Cardiac muscle cell (in vitro differentiated cells and primary cell): ENCODE results near the gene TKTL1. TPM values are rescaled to one million over a fixed set of nuclear protein-coding genes. Genes with fewer than 3 reads are reported as not detected.
A peak's percentile ranks its signal among the peaks of the same experiment; 100 is the strongest.

Experiments
- DNase-seq, 2 donors: peaks; one replicate each; pipeline versions ENCODE4 v3.0.0 to v3.0.0-alpha.2; 2010 to 2017; ENCODE audit warnings: low read depth in 1 of 2, low spot score in 1 of 2
- H3K27ac ChIP-seq: fragments of 200-600 bp; sonication (generic); 2 replicates; pipeline ENCODE4 v1.5.1; 2016
- H3K27me3 ChIP-seq: fragments of 200-600 bp; sonication (generic); 2 replicates; pipeline ENCODE4 v1.6.0; 2016; ENCODE audit warnings: control low read depth
- H3K36me3 ChIP-seq: fragments of 200-600 bp; sonication (generic); 2 replicates; pipeline ENCODE4 v1.5.1; 2016; ENCODE audit warnings: control low read depth
- H3K4me1 ChIP-seq: fragments of 200-600 bp; sonication (generic); 2 replicates; pipeline ENCODE4 v1.8.1; 2017; ENCODE audit warnings: low read depth, mild to moderate bottlenecking, mixed run types
- H3K4me3 ChIP-seq: fragments of 200-600 bp; sonication (generic); 2 replicates; pipeline ENCODE4 v1.5.1; 2016; ENCODE audit warnings: mild to moderate bottlenecking
- H3K9me3 ChIP-seq: fragments of 200-600 bp; sonication (generic); 2 replicates; pipeline ENCODE4 v1.5.1; 2017; ENCODE audit warnings: low read depth, mild to moderate bottlenecking, control low read depth
- CTCF ChIP-seq: IDR thresholded peaks from 2 replicates; pipeline ENCODE4 v1.5.1; 2012; ENCODE audit warnings: low read depth, mild to moderate bottlenecking, low read length
- polyA plus RNA-seq: library from polyadenylated mRNA; unstranded; fragments of >200 nt; fragmentation: Nextera tagmentation; extraction: Ambion mirVana; gene quantifications from 2 replicates; pipeline ENCODE4 v1.2.1, GENCODE V29; 2016
- total RNA-seq: library from RNA; depleted of rRNA; stranded (reverse); fragments of >200 nt; gene quantifications from 2 replicates; pipeline ENCODE4 v1.2.3, GENCODE V29; 2016

The TKTL1 gene
- total and polyA plus RNA-seq, 2 experiments from 2014 or later, result not detected

GRCh38 chrX:154310616-154311536 lies 15.3 kb downstream of the TKTL1 start:
- Histone ChIP-seq H3K27ac (no peak overlapping the region), H3K9me3 (no peaks in the 10 kb centered on the region), H3K27me3 (no peaks in the 10 kb centered on the region), H3K4me1 (no peaks in the 10 kb centered on the region), H3K4me3 (no peak overlapping the region), H3K36me3 (no peaks in the 10 kb centered on the region)
- no peak for DNase-seq
- TF ChIP-seq CTCF, result no peak

DNA sequence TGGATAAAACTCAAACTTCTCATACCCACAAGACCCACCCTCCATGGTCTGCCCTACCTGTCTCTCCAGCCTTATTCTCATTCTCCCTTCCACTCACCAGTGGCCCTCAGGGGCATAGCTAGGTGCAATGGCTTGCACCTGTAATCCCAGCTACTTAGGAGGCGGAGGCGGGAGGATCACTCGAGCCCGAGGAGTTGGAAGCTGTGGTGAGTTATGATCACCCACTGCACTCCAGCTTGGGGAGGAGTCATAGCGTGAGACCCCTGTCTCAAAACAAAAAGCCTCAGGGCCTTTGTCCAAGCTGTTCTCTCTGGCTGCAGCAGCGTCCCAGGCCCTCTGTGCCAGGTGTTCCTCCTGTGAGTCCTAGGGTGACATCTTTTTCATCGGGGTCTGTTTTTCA lies 16.5 kb downstream of the TKTL1 start:
- Histone ChIP-seq H3K4me3 (no peak overlapping the region), H3K4me1 (no peaks in the 10 kb centered on the region), H3K36me3 (no peaks in the 10 kb centered on the region), H3K27me3 (no peaks in the 10 kb centered on the region), H3K9me3 (no peaks in the 10 kb centered on the region), H3K27ac (no peak overlapping the region)
- TF ChIP-seq CTCF, result no peak
- no peak for DNase-seq

GRCh38 chrX:154313147-154313546 lies 17.6 kb downstream of the TKTL1 start:
- no peak for TF ChIP-seq CTCF
- no peak for DNase-seq

DNA sequence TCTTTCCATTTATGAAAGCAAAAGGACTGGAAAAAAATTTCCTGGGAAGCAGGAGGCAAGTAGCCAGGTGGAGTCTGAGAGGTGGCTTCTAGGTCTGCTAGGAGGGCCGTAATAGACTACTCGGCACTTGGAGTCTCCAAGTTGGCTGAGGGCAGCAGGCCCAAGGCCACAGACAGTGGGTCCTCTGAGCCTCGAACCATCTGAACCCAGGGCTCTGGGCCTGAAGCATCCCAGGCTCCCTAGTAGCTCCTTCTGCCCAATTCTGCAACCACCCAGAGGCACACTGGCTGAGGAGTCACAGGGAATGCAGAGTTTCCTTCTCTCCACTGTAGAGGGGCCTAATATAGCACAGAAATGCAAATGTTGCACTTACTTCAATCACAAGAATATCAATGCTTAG lies 19.8 kb downstream of the TKTL1 start:
- no peak for TF ChIP-seq CTCF
- Histone ChIP-seq H3K27me3 (no peaks in the 10 kb centered on the region), H3K4me3 (no peak overlapping the region), H3K36me3 (no peaks in the 10 kb centered on the region), H3K27ac (no peak overlapping the region), H3K4me1 (no peaks in the 10 kb centered on the region), H3K9me3 (no peaks in the 10 kb centered on the region)
- no peak for DNase-seq

More at GRCh38 chrX:154313147-154313546, 17.6 kb downstream of the TKTL1 start:
- H3K4me1 ChIP-seq, result no peaks in the 10 kb centered on the region
- no peaks in the 10 kb centered on the region for H3K9me3 ChIP-seq
- no peaks in the 10 kb centered on the region for H3K27me3 ChIP-seq
- no peaks in the 10 kb centered on the region for H3K36me3 ChIP-seq
- H3K4me3 ChIP-seq, result no peak overlapping the region
- no peak overlapping the region for H3K27ac ChIP-seq

- no peaks in the 10 kb centered on the region for H3K36me3 ChIP-seq
- peak; percentile 60 for TF ChIP-seq CTCF
- peak; percentile 52 to 53 for DNase-seq
- H3K4me1 ChIP-seq, result no peaks in the 10 kb centered on the region
- H3K4me3 ChIP-seq, result no peak overlapping the region
- no peaks in the 10 kb centered on the region for H3K27me3 ChIP-seq
- no peak overlapping the region for H3K27ac ChIP-seq
- H3K9me3 ChIP-seq, result no peaks in the 10 kb centered on the region
Observed at GRCh38 chrX:154317391-154317995, 21.9 kb downstream of the TKTL1 start.
